Epithelial cell of proximal tubule (primary cell): ENCODE results near the gene PDLIM5. TPM values are rescaled to one million over a fixed set of nuclear protein-coding genes. Genes with fewer than 3 reads are reported as not detected.

Source experiments
- DNase-seq: peaks from one replicate; pipeline ENCODE4 v3.0.0-alpha.2; 2011; ENCODE audit warnings: low read depth
- H3K4me3 ChIP-seq: 2 replicates; pipeline ENCODE4 v1.5.1; 2011; ENCODE audit warnings: low read depth, mild to moderate bottlenecking, low read length
- total RNA-seq: library from RNA; depleted of rRNA; stranded (reverse); fragments of >200 nt; gene quantifications from 2 replicates; pipeline ENCODE4 v1.2.3, GENCODE V29; 2015
- TF ChIP-seq, protein P1 (sequence below): conservative IDR thresholded peaks from 2 replicates; pipeline ENCODE4 v1.5.1; 2012; ENCODE audit warnings: low read depth, mild to moderate bottlenecking, low read length

The PDLIM5 gene
- total RNA-seq, 1 donor from 2014 or later, result 48.8 TPM

DNA sequence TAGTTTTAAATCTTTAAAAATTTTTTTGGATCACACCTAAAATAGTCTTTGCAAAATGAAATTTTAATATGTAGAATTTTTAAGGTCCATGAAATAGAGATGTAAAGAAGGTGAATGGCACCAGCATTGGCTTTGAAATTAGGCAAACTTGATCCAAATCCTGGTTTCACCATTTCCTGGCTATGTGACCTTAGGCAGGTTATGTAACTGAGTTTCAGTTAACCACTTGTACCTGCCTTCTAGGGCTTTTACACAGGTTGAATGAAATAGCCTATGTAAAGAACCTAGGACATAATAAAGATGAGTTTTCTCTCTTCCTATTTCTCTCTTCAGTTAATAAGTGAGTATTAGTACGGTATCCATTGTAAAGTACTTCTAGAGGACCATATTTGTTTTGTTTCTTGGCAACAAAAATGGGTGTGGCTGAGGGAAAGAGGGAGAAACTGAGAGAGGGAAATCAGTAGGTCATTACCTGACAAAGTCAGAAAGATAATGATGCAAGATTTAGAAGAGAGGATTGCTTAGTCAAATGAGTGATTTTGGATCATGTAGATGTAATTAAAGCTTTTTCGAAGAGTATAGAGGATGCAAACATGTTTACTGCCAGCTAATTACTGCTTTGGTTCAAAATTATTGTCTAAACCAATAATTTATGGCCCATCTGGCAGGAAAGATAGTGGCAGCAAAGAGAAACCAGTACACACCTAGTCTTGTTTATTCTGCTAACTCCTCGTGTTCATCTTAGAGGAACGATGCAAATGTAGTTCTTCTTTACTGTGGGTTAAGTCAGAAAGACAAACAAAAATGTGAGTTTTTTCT, 81.9 kb downstream of the PDLIM5 start:
- H3K4me3 ChIP-seq, result no peak overlapping the region
- TF ChIP-seq, protein P1, sequence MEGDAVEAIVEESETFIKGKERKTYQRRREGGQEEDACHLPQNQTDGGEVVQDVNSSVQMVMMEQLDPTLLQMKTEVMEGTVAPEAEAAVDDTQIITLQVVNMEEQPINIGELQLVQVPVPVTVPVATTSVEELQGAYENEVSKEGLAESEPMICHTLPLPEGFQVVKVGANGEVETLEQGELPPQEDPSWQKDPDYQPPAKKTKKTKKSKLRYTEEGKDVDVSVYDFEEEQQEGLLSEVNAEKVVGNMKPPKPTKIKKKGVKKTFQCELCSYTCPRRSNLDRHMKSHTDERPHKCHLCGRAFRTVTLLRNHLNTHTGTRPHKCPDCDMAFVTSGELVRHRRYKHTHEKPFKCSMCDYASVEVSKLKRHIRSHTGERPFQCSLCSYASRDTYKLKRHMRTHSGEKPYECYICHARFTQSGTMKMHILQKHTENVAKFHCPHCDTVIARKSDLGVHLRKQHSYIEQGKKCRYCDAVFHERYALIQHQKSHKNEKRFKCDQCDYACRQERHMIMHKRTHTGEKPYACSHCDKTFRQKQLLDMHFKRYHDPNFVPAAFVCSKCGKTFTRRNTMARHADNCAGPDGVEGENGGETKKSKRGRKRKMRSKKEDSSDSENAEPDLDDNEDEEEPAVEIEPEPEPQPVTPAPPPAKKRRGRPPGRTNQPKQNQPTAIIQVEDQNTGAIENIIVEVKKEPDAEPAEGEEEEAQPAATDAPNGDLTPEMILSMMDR, result no peak
- DNase-seq, result no peak

DNA sequence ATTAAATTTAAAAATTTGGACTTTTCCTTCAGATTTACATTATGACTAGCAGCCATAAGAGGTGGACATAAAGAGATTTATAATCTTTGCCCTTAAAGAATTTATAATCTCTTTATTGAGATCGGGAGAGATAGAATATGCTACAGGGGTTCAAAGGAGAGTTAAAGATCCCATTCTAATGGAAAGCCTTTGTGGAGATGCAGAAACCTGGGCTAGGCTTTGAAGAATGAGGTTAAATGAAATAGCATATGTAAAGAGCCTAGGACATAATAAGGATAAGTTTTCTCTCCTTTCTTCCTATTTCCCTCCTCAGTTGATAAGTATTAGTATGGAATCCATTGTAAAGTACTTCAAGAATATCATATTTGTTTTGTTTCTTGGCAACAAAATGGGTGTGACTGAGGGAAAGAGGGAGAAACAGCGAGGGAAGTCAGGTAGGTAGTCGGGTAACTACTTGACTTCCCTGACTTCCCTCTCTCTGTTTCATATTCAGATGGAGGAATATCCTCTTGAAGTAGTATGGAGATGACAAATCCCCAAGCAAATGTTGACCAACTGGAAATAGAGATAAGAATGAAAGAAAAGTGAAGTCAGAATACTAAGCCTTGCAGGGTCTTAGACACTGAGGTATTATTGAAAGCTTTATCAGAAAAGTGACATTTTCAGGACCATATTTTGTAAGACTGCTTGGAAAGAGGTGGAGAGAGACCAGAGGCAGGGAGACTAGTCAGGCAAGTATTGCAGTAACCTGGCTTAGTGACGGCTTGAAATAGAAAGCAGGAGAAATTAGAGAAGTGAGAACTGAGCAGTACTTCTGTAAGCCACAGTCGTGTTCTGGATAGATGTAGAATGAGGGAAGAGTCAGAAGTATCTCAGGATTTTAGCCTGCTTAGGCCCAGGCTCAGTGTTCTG, 82.9 kb downstream of the PDLIM5 start:
- H3K4me3 ChIP-seq, result no peak overlapping the region
- no peak for DNase-seq
- TF ChIP-seq, protein P1, result no peak

DNA sequence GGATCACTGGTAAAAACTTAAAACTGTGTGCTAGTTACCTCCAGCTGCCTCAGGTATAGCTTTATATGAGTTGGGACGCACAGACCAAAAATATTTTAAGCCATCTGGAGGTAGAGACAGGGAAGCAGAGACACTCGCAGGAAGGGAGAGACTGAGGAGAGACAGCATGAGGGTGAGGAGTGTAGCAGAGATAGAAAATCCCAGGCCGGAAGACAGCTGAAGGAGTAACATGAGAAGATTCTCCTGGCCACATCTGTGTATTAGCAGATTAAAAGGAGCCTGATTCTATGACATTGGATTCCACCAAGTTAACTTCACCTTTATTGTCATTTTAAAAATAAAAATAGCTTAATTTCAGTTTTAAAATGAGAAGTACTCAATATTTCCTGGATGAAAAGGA, 84.3 kb downstream of the PDLIM5 start:
- DNase-seq, result no peak
- H3K4me3 ChIP-seq, result no peak overlapping the region
- TF ChIP-seq, protein P1, result no peak

- H3K4me3 ChIP-seq, result no peak overlapping the region
- DNase-seq, result no peak
- TF ChIP-seq, protein P1, result no peak
Measured at GRCh38 chr4:94536649-94537469, 85.1 kb downstream of the PDLIM5 start.

DNA sequence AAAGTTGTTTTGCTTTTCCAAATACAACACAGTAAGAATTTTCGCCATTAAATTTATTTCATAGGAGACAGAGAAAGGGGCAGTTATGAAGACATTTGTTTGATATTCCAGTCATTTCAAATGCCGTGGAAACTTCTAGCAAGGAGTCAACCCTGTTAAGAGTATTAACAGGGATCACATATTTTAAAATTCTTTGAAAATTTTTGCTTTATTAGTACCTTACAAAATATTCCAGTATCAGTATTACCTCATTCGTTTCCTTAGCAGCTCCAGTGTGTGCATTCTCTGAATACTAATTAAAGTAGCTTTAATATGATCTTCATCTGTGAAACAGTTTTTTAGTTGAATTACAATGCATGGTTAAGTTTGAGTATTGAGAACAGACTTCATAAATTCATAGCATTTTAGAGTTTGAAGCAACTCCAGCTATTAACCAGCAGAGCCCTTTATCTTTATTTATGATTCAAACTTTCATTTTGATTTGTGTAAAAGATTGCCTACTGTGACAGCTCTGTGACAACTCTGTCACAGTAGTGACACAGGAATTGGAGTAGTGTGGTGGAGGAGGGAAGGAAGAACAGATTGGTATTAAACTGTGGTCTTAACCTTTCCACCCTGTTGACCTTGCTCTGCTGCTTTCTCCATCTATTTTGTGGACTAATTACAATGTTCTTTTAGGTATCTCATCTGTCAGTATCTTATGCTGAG, 86.3 kb downstream of the PDLIM5 start:
- no peak for DNase-seq
- TF ChIP-seq, protein P1, result no peak

DNA sequence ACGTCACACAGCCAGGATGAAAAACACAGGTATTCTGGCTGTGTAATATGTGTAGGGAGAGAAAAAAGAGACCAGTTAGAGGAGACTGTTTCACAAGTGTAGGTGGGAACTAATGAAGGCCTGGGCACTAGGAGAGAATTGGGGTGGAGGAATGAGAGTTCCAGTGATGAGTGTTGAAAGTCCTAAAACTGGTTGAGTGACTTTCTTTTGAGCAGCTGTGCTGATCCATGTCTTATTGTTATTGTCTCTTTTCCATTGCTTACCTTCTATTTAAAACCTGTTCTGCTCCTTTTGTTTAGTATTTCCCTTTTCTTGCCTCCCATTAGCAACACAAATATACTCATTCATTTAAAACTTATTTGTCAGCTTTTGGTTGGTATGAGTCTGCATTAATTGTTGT, 88.7 kb downstream of the PDLIM5 start:
- TF ChIP-seq, protein P1, result no peak
- H3K4me3 ChIP-seq, result no peak overlapping the region
- DNase-seq, result no peak

More for the DNA sequence above, 86.3 kb downstream of the PDLIM5 start:
- H3K4me3 ChIP-seq, result no peak overlapping the region
